ENCODE measurements around the gene ZNF516. TPM values are rescaled to one million over a fixed set of nuclear protein-coding genes. Genes with fewer than 3 reads are reported as not detected.

The ZNF516 gene
- total and polyA plus RNA-seq, 2 experiments from 2014 or later = 17.8 to 29.4 TPM

DNA sequence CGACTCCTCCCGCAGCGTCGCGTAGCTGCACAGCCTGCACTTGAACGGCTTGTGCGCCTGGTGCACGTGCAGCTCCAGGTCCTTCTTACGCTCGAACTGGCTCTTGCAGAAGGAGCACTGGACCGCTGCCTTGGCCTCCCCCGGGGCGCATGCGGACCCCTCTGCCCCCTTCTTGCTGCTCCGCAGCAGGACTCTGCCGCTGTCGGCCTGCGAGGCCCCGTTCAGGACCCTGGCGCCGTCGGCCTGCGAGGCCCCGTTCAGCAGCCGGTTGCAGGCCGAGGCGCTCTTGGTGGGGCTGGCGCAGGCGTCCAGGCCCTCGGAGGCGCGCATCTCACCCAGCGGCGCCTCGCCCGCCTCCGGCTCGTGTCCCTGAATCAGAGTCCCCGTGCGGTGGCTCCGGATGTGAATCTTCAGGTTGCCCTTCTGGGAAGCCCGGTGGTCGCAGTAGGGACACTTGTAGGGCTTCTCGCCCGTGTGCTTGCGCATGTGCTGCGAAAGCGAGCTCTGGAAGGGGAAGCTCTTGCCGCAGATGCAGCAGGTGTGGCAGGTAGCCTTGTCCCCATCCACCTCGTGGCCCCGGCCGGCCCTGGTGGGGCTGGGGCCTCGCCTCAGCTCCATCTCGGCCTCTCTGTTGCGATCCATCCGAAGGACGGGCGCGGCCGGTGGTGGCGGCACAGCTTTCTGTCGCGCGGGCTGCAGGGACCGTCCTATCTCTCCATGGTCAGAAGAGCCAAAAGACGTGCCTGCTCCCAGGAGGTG, 52.5 kb downstream of the ZNF516 start:
- Histone ChIP-seq H3K27me3 (replicated peaks; ENCODE audit: insufficient read depth) (no peaks in the 10 kb centered on the region), H3K36me3 (ENCODE audit: low read depth) (0 out of 2 replicates have a peak, but pooled peaks cover 9% of the 10 kb centered on the region), H4K20me1 (ENCODE audit: insufficient read depth) (0 out of 2 replicates have a peak, but pooled peaks cover 3% of the 10 kb centered on the region), H3F3A (ENCODE audit: insufficient read depth) (peaks cover 29% of the 10 kb centered on the region), H3K9ac (no peak overlapping the region), H3K79me2 (ENCODE audit: insufficient read depth) (peaks cover 84% of the 10 kb centered on the region), H3K27ac (no peak overlapping the region), H3K4me1 (ENCODE audit: insufficient read depth) (peaks cover 36% of the 10 kb centered on the region), H2AFZ (no peak overlapping the region), H3K4me3 (no peak overlapping the region), H3K9me2 (ENCODE audit: insufficient read depth) (no peaks in the 10 kb centered on the region), H3K4me2 (ENCODE audit: unreplicated experiment) (no peak overlapping the region), H3K9me3 (ENCODE audit: low read depth) (no peaks in the 10 kb centered on the region)
- no peak for DNase-seq
- in situ Hi-C loops (cut with MboI) = no loop called here
- TF ChIP-seq EZH2 (IDR thresholded peaks at IDR 0.05; ENCODE audit: insufficient read depth, poor library complexity, severe bottlenecking) = no peak
- no peak for TF ChIP-seq EZH2phosphoT487 (IDR thresholded peaks at IDR 0.05; ENCODE audit: insufficient read depth, low read depth)
- 96 to 97% methylated on average over 60 to 66 of the region's 66 CpGs for WGBS, 2 experiments (ENCODE audit: low coverage in 1 of 2, low lambda C conversion rate in 2 of 2, missing lambda C conversion rate in 2 of 2)

GRCh38 chr18:76441668-76442412, 53.2 kb downstream of the ZNF516 start:
- peaks cover 84% of the 10 kb centered on the region for H3K79me2 ChIP-seq (ENCODE audit: insufficient read depth)
- no peak overlapping the region for H3K4me2 ChIP-seq (ENCODE audit: unreplicated experiment)
- 97% methylated on average over 58 of the region's 65 CpGs for WGBS, 2 experiments (ENCODE audit: low coverage in 1 of 2, low lambda C conversion rate in 2 of 2, missing lambda C conversion rate in 2 of 2)
- H3K9ac ChIP-seq = no peak overlapping the region
- H3K27ac ChIP-seq = no peak overlapping the region
- in situ Hi-C loops (cut with MboI) = no loop called here
- no peak for TF ChIP-seq EZH2phosphoT487 (IDR thresholded peaks at IDR 0.05; ENCODE audit: insufficient read depth, low read depth)
- TF ChIP-seq EZH2 (IDR thresholded peaks at IDR 0.05; ENCODE audit: insufficient read depth, poor library complexity, severe bottlenecking) = no peak
- no peak overlapping the region for H3K4me3 ChIP-seq
- H3K4me1 ChIP-seq (ENCODE audit: insufficient read depth) = peaks cover 29% of the 10 kb centered on the region
- H3K9me2 ChIP-seq (ENCODE audit: insufficient read depth) = no peaks in the 10 kb centered on the region
- H3K9me3 ChIP-seq (ENCODE audit: low read depth) = no peaks in the 10 kb centered on the region
- H3K36me3 ChIP-seq (ENCODE audit: low read depth) = 0 out of 2 replicates have a peak, but pooled peaks cover 9% of the 10 kb centered on the region
- peaks cover 23% of the 10 kb centered on the region for H3F3A ChIP-seq (ENCODE audit: insufficient read depth)
- no peak overlapping the region for H2AFZ ChIP-seq
- DNase-seq = no peak
- H3K27me3 ChIP-seq (replicated peaks; ENCODE audit: insufficient read depth) = no peaks in the 10 kb centered on the region
- 0 out of 2 replicates have a peak, but pooled peaks cover 6% of the 10 kb centered on the region for H4K20me1 ChIP-seq (ENCODE audit: insufficient read depth)

DNA sequence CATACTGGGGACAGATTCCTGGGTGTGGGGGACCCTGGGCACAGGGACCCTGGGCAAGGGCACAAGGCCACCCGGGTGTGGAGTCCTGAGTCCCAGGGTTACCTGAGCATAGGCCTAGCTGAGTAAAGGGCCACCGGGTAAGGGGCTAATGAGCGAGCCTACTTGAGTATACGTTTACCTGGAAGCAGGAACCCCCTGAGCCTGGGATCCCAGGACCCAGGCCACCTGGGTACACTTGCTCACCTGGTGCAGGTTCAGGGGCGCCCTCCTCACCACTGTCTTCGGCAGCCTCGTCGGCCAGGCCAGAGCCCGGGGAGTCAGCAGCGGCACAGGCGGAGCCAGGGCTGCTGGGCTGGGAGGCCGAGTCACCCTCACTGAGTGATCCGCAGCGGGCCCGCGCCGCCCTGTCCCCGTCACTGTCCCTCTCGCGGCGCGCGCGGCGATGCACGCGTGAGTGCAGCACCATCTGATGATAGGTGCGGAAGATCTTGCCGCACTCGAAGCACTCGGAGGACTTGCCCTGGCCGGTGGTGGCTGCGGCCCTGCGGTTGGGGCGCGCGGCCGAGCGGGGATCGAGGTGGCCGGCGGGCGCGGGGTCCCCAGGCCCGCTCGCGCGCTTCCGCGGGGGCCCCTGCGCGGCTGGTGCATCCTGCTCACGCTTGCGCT, 53.9 kb downstream of the ZNF516 start:
- in situ Hi-C loops (cut with MboI) = no loop called here
- Histone ChIP-seq H3K79me2 (ENCODE audit: insufficient read depth) (peaks cover 84% of the 10 kb centered on the region), H3F3A (ENCODE audit: insufficient read depth) (peaks cover 21% of the 10 kb centered on the region), H3K4me2 (ENCODE audit: unreplicated experiment) (no peak overlapping the region), H3K4me1 (ENCODE audit: insufficient read depth) (peaks cover 21% of the 10 kb centered on the region), H3K4me3 (no peak overlapping the region), H3K9me2 (ENCODE audit: insufficient read depth) (no peaks in the 10 kb centered on the region), H3K9me3 (ENCODE audit: low read depth) (no peaks in the 10 kb centered on the region), H4K20me1 (ENCODE audit: insufficient read depth) (0 out of 2 replicates have a peak, but pooled peaks cover 6% of the 10 kb centered on the region), H3K27ac (no peak overlapping the region), H3K27me3 (replicated peaks; ENCODE audit: insufficient read depth) (no peaks in the 10 kb centered on the region), H3K36me3 (ENCODE audit: low read depth) (0 out of 2 replicates have a peak, but pooled peaks cover 9% of the 10 kb centered on the region), H3K9ac (no peak overlapping the region), H2AFZ (no peak overlapping the region)
- WGBS, 2 experiments (ENCODE audit: low coverage in 1 of 2, low lambda C conversion rate in 2 of 2, missing lambda C conversion rate in 2 of 2) = 97% methylated on average over 52 to 54 of the region's 54 CpGs
- TF ChIP-seq EZH2phosphoT487 (IDR thresholded peaks at IDR 0.05; ENCODE audit: insufficient read depth, low read depth) (no peak), EZH2 (IDR thresholded peaks at IDR 0.05; ENCODE audit: insufficient read depth, poor library complexity, severe bottlenecking) (no peak)
- no peak for DNase-seq

DNA sequence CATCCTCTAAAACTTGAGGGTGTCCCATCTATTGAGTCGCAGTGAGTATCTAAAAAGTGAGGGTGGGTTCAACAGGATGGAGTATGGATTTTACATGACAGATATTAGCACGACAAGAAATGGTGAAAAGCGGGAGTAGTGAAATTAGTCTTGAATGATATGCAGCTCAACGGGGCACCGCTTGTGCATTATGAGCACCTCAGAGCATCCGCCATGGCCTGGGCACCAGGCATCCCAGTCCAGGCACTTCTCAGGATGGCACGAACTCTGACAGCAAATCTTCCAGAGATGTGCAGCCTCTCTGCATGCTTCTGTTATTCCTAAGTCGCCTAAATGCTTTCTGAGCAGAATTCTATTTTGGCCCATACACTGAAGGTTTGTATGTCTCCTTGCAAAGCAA, 57.1 kb downstream of the ZNF516 start:
- WGBS, 2 experiments (ENCODE audit: low coverage in 1 of 2, low lambda C conversion rate in 2 of 2, missing lambda C conversion rate in 2 of 2) = 97 to 99% methylated on average over 7 to 8 of the region's 8 CpGs
- H3K4me3 ChIP-seq = no peak overlapping the region
- H3K27ac ChIP-seq = no peak overlapping the region
- no peaks in the 10 kb centered on the region for H3F3A ChIP-seq (ENCODE audit: insufficient read depth)
- H3K9ac ChIP-seq = no peak overlapping the region
- no peaks in the 10 kb centered on the region for H3K9me3 ChIP-seq (ENCODE audit: low read depth)
- no peak for TF ChIP-seq EZH2 (IDR thresholded peaks at IDR 0.05; ENCODE audit: insufficient read depth, poor library complexity, severe bottlenecking)
- no peaks in the 10 kb centered on the region for H3K27me3 ChIP-seq (replicated peaks; ENCODE audit: insufficient read depth)
- H3K4me1 ChIP-seq (ENCODE audit: insufficient read depth) = no peaks in the 10 kb centered on the region
- in situ Hi-C loops (cut with MboI) = no loop called here
- DNase-seq = no peak
- peaks cover 89% of the 10 kb centered on the region for H3K79me2 ChIP-seq (ENCODE audit: insufficient read depth)
- peaks cover 9% of the 10 kb centered on the region; the same call in 1 of the 2 replicates for H3K36me3 ChIP-seq (ENCODE audit: low read depth)
- H4K20me1 ChIP-seq (ENCODE audit: insufficient read depth) = peaks cover 6% of the 10 kb centered on the region; the same call in 1 of the 2 replicates
- no peak overlapping the region for H3K4me2 ChIP-seq (ENCODE audit: unreplicated experiment)
- H3K9me2 ChIP-seq (ENCODE audit: insufficient read depth) = no peaks in the 10 kb centered on the region
- H2AFZ ChIP-seq = no peak overlapping the region

All from GM23248 (cell line).